ENCODE results near the gene A4GALT. TPM values are rescaled to one million over a fixed set of nuclear protein-coding genes. Genes with fewer than 3 reads are reported as not detected.
"Not testable (repeated sequence)": the region's sequence is repeated elsewhere in the genome, so short reads cannot be mapped to it uniquely, and the experiment has no call there.

A4GALT gene
- total and polyA plus RNA-seq, 2 donors (not counting 1 experiment from before 2014, with no cell fraction given) = 6.8 to 16.2 TPM

GRCh38 chr22:42754658-42755057, 34.0 kb upstream of the A4GALT start:
- H3K4me2 ChIP-seq (ENCODE audit: extremely low read depth, insufficient read depth, low read length) = no peak overlapping the region
- H3K27ac ChIP-seq (ENCODE audit: insufficient read depth, low read length) = no peak overlapping the region
- no peaks in the 10 kb centered on the region for H3K79me2 ChIP-seq (ENCODE audit: control insufficient read depth, insufficient read depth, low read length)
- no peaks in the 10 kb centered on the region for H3K36me3 ChIP-seq (ENCODE audit: control insufficient read depth, insufficient read depth, low read length)
- no peaks in the 10 kb centered on the region for H3K27me3 ChIP-seq (ENCODE audit: control insufficient read depth, insufficient read depth, low read length)
- peak; percentile 91 to 96 for DNase-seq (ENCODE audit: low read depth in 2 of 2)
- no peak overlapping the region for H3K9ac ChIP-seq (ENCODE audit: insufficient read depth, low read length)
- TF ChIP-seq EZH2 (IDR thresholded peaks at IDR 0.05; ENCODE audit: low read length, missing control alignments) (no peak), CTCF (conservative IDR thresholded peaks at IDR 0.05 in 1 of 2, IDR thresholded peaks at IDR 0.05 in 1 of 2; ENCODE audit: low read depth in 1 of 2, low read length in 2 of 2) (no peak)
- no peaks in the 10 kb centered on the region for H3K9me3 ChIP-seq (ENCODE audit: control insufficient read depth, insufficient read depth, low read depth, low read length)
- no peaks in the 10 kb centered on the region for H4K20me1 ChIP-seq (ENCODE audit: control insufficient read depth, extremely low read depth, insufficient read depth, low read length)
- H3K4me3 ChIP-seq (replicated peaks in 1 of 4; ENCODE audit: control extremely low read depth in 1 of 4, insufficient read depth in 1 of 4, low read depth in 3 of 4, low read length in 4 of 4) = no peak overlapping the region
- H3K4me1 ChIP-seq (ENCODE audit: control insufficient read depth, extremely low read depth, insufficient read depth, low read length) = peaks cover 12% of the 10 kb centered on the region
- H2AFZ ChIP-seq (ENCODE audit: low read length) = no peak overlapping the region

- H3K4me1 ChIP-seq (ENCODE audit: control insufficient read depth, extremely low read depth, insufficient read depth, low read length) = peaks cover 20% of the 10 kb centered on the region
- H3K27me3 ChIP-seq (ENCODE audit: control insufficient read depth, insufficient read depth, low read length) = no peaks in the 10 kb centered on the region
- no peaks in the 10 kb centered on the region for H4K20me1 ChIP-seq (ENCODE audit: control insufficient read depth, extremely low read depth, insufficient read depth, low read length)
- TF ChIP-seq CTCF (conservative IDR thresholded peaks at IDR 0.05 in 1 of 2, IDR thresholded peaks at IDR 0.05 in 1 of 2; ENCODE audit: low read depth in 1 of 2, low read length in 2 of 2) (no peak), EZH2 (IDR thresholded peaks at IDR 0.05; ENCODE audit: low read length, missing control alignments) (no peak)
- H3K79me2 ChIP-seq (ENCODE audit: control insufficient read depth, insufficient read depth, low read length) = no peaks in the 10 kb centered on the region
- no peak overlapping the region for H3K4me2 ChIP-seq (ENCODE audit: extremely low read depth, insufficient read depth, low read length)
- H3K9me3 ChIP-seq (ENCODE audit: control insufficient read depth, insufficient read depth, low read depth, low read length) = no peaks in the 10 kb centered on the region
- H2AFZ ChIP-seq (ENCODE audit: low read length) = no peak overlapping the region
- H3K4me3 ChIP-seq (replicated peaks in 1 of 4; ENCODE audit: control extremely low read depth in 1 of 4, insufficient read depth in 1 of 4, low read depth in 3 of 4, low read length in 4 of 4) = no peak overlapping the region
- H3K9ac ChIP-seq (ENCODE audit: insufficient read depth, low read length) = no peak overlapping the region
- H3K27ac ChIP-seq (ENCODE audit: insufficient read depth, low read length) = no peak overlapping the region
- DNase-seq (ENCODE audit: low read depth in 2 of 2) = no peak
- H3K36me3 ChIP-seq (ENCODE audit: control insufficient read depth, insufficient read depth, low read length) = no peaks in the 10 kb centered on the region
These were observed 32.2 kb upstream of the A4GALT start for GRCh38 chr22:42752912-42753311.

- H3K79me2 ChIP-seq (ENCODE audit: control insufficient read depth, insufficient read depth, low read length) = no peaks in the 10 kb centered on the region
- TF ChIP-seq CTCF (conservative IDR thresholded peaks at IDR 0.05 in 1 of 2, IDR thresholded peaks at IDR 0.05 in 1 of 2; ENCODE audit: low read depth in 1 of 2, low read length in 2 of 2) (no peak), EZH2 (IDR thresholded peaks at IDR 0.05; ENCODE audit: low read length, missing control alignments) (no peak)
- H3K9me3 ChIP-seq (ENCODE audit: control insufficient read depth, insufficient read depth, low read depth, low read length) = no peaks in the 10 kb centered on the region
- no peak overlapping the region for H3K27ac ChIP-seq (ENCODE audit: insufficient read depth, low read length)
- no peak for DNase-seq (ENCODE audit: low read depth in 2 of 2)
- no peak overlapping the region for H3K4me3 ChIP-seq (replicated peaks in 1 of 4; ENCODE audit: control extremely low read depth in 1 of 4, insufficient read depth in 1 of 4, low read depth in 3 of 4, low read length in 4 of 4)
- H4K20me1 ChIP-seq (ENCODE audit: control insufficient read depth, extremely low read depth, insufficient read depth, low read length) = no peaks in the 10 kb centered on the region
- H3K27me3 ChIP-seq (ENCODE audit: control insufficient read depth, insufficient read depth, low read length) = no peaks in the 10 kb centered on the region
- no peak overlapping the region for H2AFZ ChIP-seq (ENCODE audit: low read length)
- H3K9ac ChIP-seq (ENCODE audit: insufficient read depth, low read length) = no peak overlapping the region
- no peak overlapping the region for H3K4me2 ChIP-seq (ENCODE audit: extremely low read depth, insufficient read depth, low read length)
- no peaks in the 10 kb centered on the region for H3K36me3 ChIP-seq (ENCODE audit: control insufficient read depth, insufficient read depth, low read length)
- peaks cover 22% of the 10 kb centered on the region for H3K4me1 ChIP-seq (ENCODE audit: control insufficient read depth, extremely low read depth, insufficient read depth, low read length)
These were observed 31.6 kb upstream of the A4GALT start for GRCh38 chr22:42752230-42752746.

GRCh38 chr22:42750421-42750820, 29.8 kb upstream of the A4GALT start:
- not testable (repeated sequence) for H2AFZ ChIP-seq (ENCODE audit: low read length); H3K36me3 ChIP-seq (ENCODE audit: control insufficient read depth, insufficient read depth, low read length); DNase-seq (ENCODE audit: low read depth in 2 of 2); H3K4me3 ChIP-seq (replicated peaks in 1 of 4; ENCODE audit: control extremely low read depth in 1 of 4, insufficient read depth in 1 of 4, low read depth in 3 of 4, low read length in 4 of 4); H3K9me3 ChIP-seq (ENCODE audit: control insufficient read depth, insufficient read depth, low read depth, low read length); H3K9ac ChIP-seq (ENCODE audit: insufficient read depth, low read length); H3K4me2 ChIP-seq (ENCODE audit: extremely low read depth, insufficient read depth, low read length); H3K27ac ChIP-seq (ENCODE audit: insufficient read depth, low read length); H3K79me2 ChIP-seq (ENCODE audit: control insufficient read depth, insufficient read depth, low read length); H3K27me3 ChIP-seq (ENCODE audit: control insufficient read depth, insufficient read depth, low read length); H4K20me1 ChIP-seq (ENCODE audit: control insufficient read depth, extremely low read depth, insufficient read depth, low read length)
- peaks cover 20% of the 10 kb centered on the region for H3K4me1 ChIP-seq (ENCODE audit: control insufficient read depth, extremely low read depth, insufficient read depth, low read length)

Measured in fibroblast of lung (primary cell).